Activated CD8-positive, alpha-beta memory T cell treated with anti-CD3 and anti-CD28 coated beads, Interleukin-2, amount 50 U/mL, for 48 hours (primary cell): ENCODE results near the gene MB21D2.

Experiments used
- DNase-seq: peaks from one replicate; pipeline ENCODE4 v3.0.0-alpha.2; 2020

Gene MB21D2

GRCh38 chr3:192888190-192888589 lies 29.5 kb downstream of the MB21D2 start:
- no peak for DNase-seq

GRCh38 chr3:192887701-192888100 lies 30.0 kb downstream of the MB21D2 start:
- no peak for DNase-seq

- DNase-seq, result no peak
Measured at GRCh38 chr3:192887047-192887446, 30.6 kb downstream of the MB21D2 start.

- no peak for DNase-seq
Measured at GRCh38 chr3:192884777-192885773, 32.6 kb downstream of the MB21D2 start.

- DNase-seq, result no peak
Measured at GRCh38 chr3:192883512-192883911, 34.1 kb downstream of the MB21D2 start.

- no peak for DNase-seq
Measured at GRCh38 chr3:192881159-192881786, 36.4 kb downstream of the MB21D2 start.

GRCh38 chr3:192880313-192880712 lies 37.3 kb downstream of the MB21D2 start:
- no peak for DNase-seq

GRCh38 chr3:192879346-192880031 lies 38.2 kb downstream of the MB21D2 start:
- no peak for DNase-seq

GRCh38 chr3:192875971-192876565 lies 41.6 kb downstream of the MB21D2 start:
- DNase-seq, result no peak

- no peak for DNase-seq
Measured at GRCh38 chr3:192870822-192871221, 46.8 kb downstream of the MB21D2 start.

GRCh38 chr3:192869131-192870031 lies 48.3 kb downstream of the MB21D2 start:
- no peak for DNase-seq

GRCh38 chr3:192867645-192868044 lies 50.0 kb downstream of the MB21D2 start:
- no peak for DNase-seq

GRCh38 chr3:192866804-192867203 lies 50.9 kb downstream of the MB21D2 start:
- DNase-seq, result no peak

GRCh38 chr3:192864941-192865340 lies 52.7 kb downstream of the MB21D2 start:
- DNase-seq, result no peak

GRCh38 chr3:192863091-192863420 lies 54.6 kb downstream of the MB21D2 start:
- no peak for DNase-seq

GRCh38 chr3:192862408-192863090 lies 55.1 kb downstream of the MB21D2 start:
- no peak for DNase-seq

GRCh38 chr3:192861972-192862371 lies 55.7 kb downstream of the MB21D2 start:
- no peak for DNase-seq

- DNase-seq, result no peak
Measured at GRCh38 chr3:192860454-192860853, 57.2 kb downstream of the MB21D2 start.

GRCh38 chr3:192858849-192859585 lies 58.6 kb downstream of the MB21D2 start:
- DNase-seq, result no peak

- no peak for DNase-seq
Measured at GRCh38 chr3:192857260-192857661, 60.4 kb downstream of the MB21D2 start.

- no peak for DNase-seq
Measured at GRCh38 chr3:192855434-192855833, 62.2 kb downstream of the MB21D2 start.
